ENCODE measurements around the gene CACNA1C.

GRCh38 chr12:2084553-2085296 is 31.9 kb downstream of the CACNA1C start:
- TF ChIP-seq CTCF (IDR thresholded peaks at IDR 0.05) (no peak), POLR2A (IDR thresholded peaks at IDR 0.05) (no peak)

Data from tibial nerve (tissue), 3 donors.